GM10248 (cell line): Measurements from ENCODE around the gene SIGLECL1.

Source experiments
- CTCF ChIA-PET: fragments of 300-600 bp; sonication (Branson Sonifier 250); formaldehyde crosslinking; extraction: SDS; loops from one replicate; lab custom pipeline; 2021; ENCODE audit warnings: antibody characterized with exemption; lab: Yijun Ruan, JAX
- POLR2A ChIA-PET: fragments of 350-650 bp; sonication (Branson Sonifier 250); formaldehyde crosslinking; extraction: SDS; loops from one replicate; lab custom pipeline; 2020; ENCODE audit warnings: antibody characterized with exemption; lab: Yijun Ruan, JAX
- DNase-seq: peaks from one replicate; pipeline ENCODE4 v3.0.0; 2012; ENCODE audit errors: extremely low spot score
- CTCF ChIP-seq: IDR thresholded peaks from 2 replicates; pipeline ENCODE4 v1.5.1; 2012; ENCODE audit warnings: mild to moderate bottlenecking, low read depth; ENCODE audit errors: extremely low read depth, missing control alignments, control extremely low read depth

Gene SIGLECL1

GRCh38 chr19:51227326-51227725, 23.6 kb upstream of the SIGLECL1 start:
- TF ChIP-seq CTCF: no peak
- POLR2A ChIA-PET: no interaction called here
- CTCF ChIA-PET: interaction anchor here (1.2 kb wide), 1 partner anchor 40 kb away, joined by 3 read pairs; no protein-coding TSS in a partner anchor
- DNase-seq: no peak

GRCh38 chr19:51227966-51228365, 22.9 kb upstream of the SIGLECL1 start:
- no peak for TF ChIP-seq CTCF
- no peak for DNase-seq
- CTCF ChIA-PET: no interaction called here
- POLR2A ChIA-PET: no interaction called here

- ChIA-PET CTCF (no interaction called here), POLR2A (no interaction called here)
- no peak for DNase-seq
- no peak for TF ChIP-seq CTCF
Observed at GRCh38 chr19:51240866-51241265, 10.0 kb upstream of the SIGLECL1 start.

GRCh38 chr19:51242881-51243630, 7.8 kb upstream of the SIGLECL1 start:
- no peak for DNase-seq
- CTCF ChIA-PET: interaction anchor here (0.7 to 1.7 kb wide), 3 partner anchors 14 to 85 kb away, joined by 3 to 8 read pairs (median 4); no protein-coding TSS in a partner anchor
- POLR2A ChIA-PET: no interaction called here
- no peak for TF ChIP-seq CTCF

- CTCF ChIA-PET: interaction anchor here (1.1 to 1.6 kb wide), 2 partner anchors 13 to 21 kb away, joined by 4 to 7 read pairs; no protein-coding TSS in a partner anchor
- POLR2A ChIA-PET: no interaction called here
- DNase-seq: no peak
- TF ChIP-seq CTCF: no peak
Observed at GRCh38 chr19:51246164-51246552, 4.7 kb upstream of the SIGLECL1 start.

- TF ChIP-seq CTCF: no peak
- DNase-seq: no peak
- ChIA-PET POLR2A (no interaction called here), CTCF (interaction anchor here (1.2 kb wide), 1 partner anchor 10 kb away, joined by 3 read pairs; no protein-coding TSS in a partner anchor)
Observed at GRCh38 chr19:51247972-51248590, 2.8 kb upstream of the SIGLECL1 start.
